ENCODE results near the gene SPG7.

GRCh38 chr16:89522287-89522686, 14.1 kb downstream of the SPG7 start:
- no peak for TF ChIP-seq ZNF274 (IDR thresholded peaks at IDR 0.05; ENCODE audit: borderline replicate concordance, low read depth, low read length)
- TF ChIP-seq, protein P1, sequence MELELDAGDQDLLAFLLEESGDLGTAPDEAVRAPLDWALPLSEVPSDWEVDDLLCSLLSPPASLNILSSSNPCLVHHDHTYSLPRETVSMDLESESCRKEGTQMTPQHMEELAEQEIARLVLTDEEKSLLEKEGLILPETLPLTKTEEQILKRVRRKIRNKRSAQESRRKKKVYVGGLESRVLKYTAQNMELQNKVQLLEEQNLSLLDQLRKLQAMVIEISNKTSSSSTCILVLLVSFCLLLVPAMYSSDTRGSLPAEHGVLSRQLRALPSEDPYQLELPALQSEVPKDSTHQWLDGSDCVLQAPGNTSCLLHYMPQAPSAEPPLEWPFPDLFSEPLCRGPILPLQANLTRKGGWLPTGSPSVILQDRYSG (tag; conservative IDR thresholded peaks at IDR 0.05; ENCODE audit: low read depth) = no peak
- no peak for TF ChIP-seq RAD51 (IDR thresholded peaks at IDR 0.05; ENCODE audit: borderline replicate concordance, low read depth)
- TF ChIP-seq ATF3 (IDR thresholded peaks at IDR 0.05) = no peak
- TF ChIP-seq ATF3 (CRISPR knock-in tag; conservative IDR thresholded peaks at IDR 0.05) = no peak
- TF ChIP-seq TRIM24 (IDR thresholded peaks at IDR 0.05) = no peak
- TF ChIP-seq, protein P2, sequence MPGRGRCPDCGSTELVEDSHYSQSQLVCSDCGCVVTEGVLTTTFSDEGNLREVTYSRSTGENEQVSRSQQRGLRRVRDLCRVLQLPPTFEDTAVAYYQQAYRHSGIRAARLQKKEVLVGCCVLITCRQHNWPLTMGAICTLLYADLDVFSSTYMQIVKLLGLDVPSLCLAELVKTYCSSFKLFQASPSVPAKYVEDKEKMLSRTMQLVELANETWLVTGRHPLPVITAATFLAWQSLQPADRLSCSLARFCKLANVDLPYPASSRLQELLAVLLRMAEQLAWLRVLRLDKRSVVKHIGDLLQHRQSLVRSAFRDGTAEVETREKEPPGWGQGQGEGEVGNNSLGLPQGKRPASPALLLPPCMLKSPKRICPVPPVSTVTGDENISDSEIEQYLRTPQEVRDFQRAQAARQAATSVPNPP (IDR thresholded peaks at IDR 0.05; ENCODE audit: borderline replicate concordance, insufficient read depth, insufficient read length) = no peak
- no peak for TF ChIP-seq FOSL1 (tag; conservative IDR thresholded peaks at IDR 0.05)
- TF ChIP-seq ZNF551 (CRISPR knock-in tag; IDR thresholded peaks at IDR 0.05) = no peak
- no peak for TF ChIP-seq RFX1 (IDR thresholded peaks at IDR 0.05)
- no peak for TF ChIP-seq MYBL2 (IDR thresholded peaks at IDR 0.05; ENCODE audit: low read depth)
- no peak for TF ChIP-seq MYBL2 (CRISPR knock-in tag; IDR thresholded peaks at IDR 0.05; ENCODE audit: borderline replicate concordance)
- TF ChIP-seq ESRRA (IDR thresholded peaks at IDR 0.05; ENCODE audit: borderline replicate concordance, low read depth) = no peak
- TF ChIP-seq CTCF (IDR thresholded peaks at IDR 0.05 in 2 of 3, conservative IDR thresholded peaks at IDR 0.05 in 1 of 3; ENCODE audit: insufficient read depth in 2 of 3, low read depth in 1 of 3, low read length in 3 of 3) = no peak
